Activated naive CD8-positive, alpha-beta T cell treated with anti-CD3 and anti-CD28 coated beads, Interleukin-2, amount 10 ng/mL, durations not matched to agents 7 days and 5 days (primary cell): Measurements from ENCODE around the gene CIAO3. TPM values are rescaled to one million over a fixed set of nuclear protein-coding genes. Genes with fewer than 3 reads are reported as not detected.
A peak's percentile ranks its signal among the peaks of the same experiment; 100 is the strongest.
"Not testable (repeated sequence)": the region's sequence is repeated elsewhere in the genome, so short reads cannot be mapped to it uniquely, and the experiment has no call there.

Experiments used
- ATAC-seq: fragments of 150-1000 bp; cut with Tn5 transposase; one replicate; pipeline ENCODE4 v1.10.0; 2021; ENCODE audit warnings: low read depth, moderate library complexity
- POLR2A ChIA-PET: fragments of 350-600 bp; sonication (Branson Sonifier 250); formaldehyde crosslinking; loops from one replicate; lab custom pipeline; 2021; ENCODE audit warnings: antibody characterized with exemption; lab: Charles Lee
- DNase-seq: peaks from one replicate; pipeline ENCODE4 v3.0.0; 2021
- H3K27ac Mint-ChIP-seq: one replicate; pipeline ENCODE4 v1.8.0; 2022; ENCODE audit warnings: mild to moderate bottlenecking, mixed read lengths
- H3K27me3 Mint-ChIP-seq: one replicate; pipeline ENCODE4 v1.8.0; 2022; ENCODE audit warnings: mild to moderate bottlenecking, moderate library complexity, mixed read lengths
- H3K36me3 Mint-ChIP-seq: one replicate; pipeline ENCODE4 v1.8.0; 2021; ENCODE audit warnings: mild to moderate bottlenecking, mixed read lengths
- H3K4me1 Mint-ChIP-seq: one replicate; pipeline ENCODE4 v1.8.0; 2021; ENCODE audit warnings: mixed read lengths
- H3K4me3 Mint-ChIP-seq: one replicate; pipeline ENCODE4 v1.8.0; 2022; ENCODE audit warnings: mild to moderate bottlenecking, moderate library complexity, mixed read lengths
- H3K9me3 Mint-ChIP-seq: one replicate; pipeline ENCODE4 v1.8.0; 2021; ENCODE audit warnings: mixed read lengths
- total RNA-seq, 2 experiments: library from RNA; stranded (reverse); gene quantifications; one replicate each; pipeline ENCODE4 v1.2.3, GENCODE V29; 2021

The CIAO3 gene
- total RNA-seq, 2 experiments from 2014 or later: 39.6 to 42.4 TPM

DNA sequence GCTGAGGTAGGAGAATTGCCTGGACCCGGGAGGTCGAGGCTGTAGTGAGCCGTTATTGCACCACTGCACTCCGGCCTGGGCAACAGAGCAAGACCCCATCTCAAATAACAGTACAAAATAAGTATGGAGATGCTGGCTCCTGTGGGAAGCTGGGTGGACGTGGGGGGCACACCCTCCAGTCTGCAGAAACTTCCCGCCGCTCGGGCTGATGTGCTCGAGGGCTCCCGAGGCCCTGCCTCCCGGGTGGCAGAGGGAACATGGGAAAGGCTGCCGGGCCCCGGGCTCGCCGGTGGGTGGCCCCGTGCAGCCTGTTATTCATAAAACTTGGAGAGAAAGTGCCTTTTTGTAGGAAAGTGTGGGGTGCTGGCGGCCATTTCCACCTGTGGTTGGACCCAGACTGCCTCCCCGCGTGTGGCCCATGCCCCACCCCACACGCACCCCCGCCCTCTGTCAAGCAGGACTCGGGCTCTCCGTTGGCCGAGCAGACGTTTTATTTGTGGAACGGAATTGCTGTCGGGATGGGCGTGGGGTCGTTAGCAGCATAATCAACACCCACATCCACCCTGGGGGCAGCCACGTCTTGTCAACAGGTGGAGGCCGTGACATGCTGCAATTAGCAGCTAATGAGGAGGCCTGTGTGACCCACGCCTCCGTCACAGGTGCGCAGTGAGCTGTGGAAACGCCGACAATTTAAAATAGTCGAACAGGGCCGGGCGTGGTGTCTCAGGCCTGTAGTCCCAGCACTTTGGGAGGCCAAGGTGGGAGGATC lies 7.4 kb upstream of the CIAO3 start:
- no peaks in the 10 kb centered on the region for H3K36me3 Mint-ChIP-seq
- DNase-seq (no peak), ATAC-seq (no peak)
- H3K4me1 Mint-ChIP-seq: no peaks in the 10 kb centered on the region
- H3K27ac Mint-ChIP-seq: no peak overlapping the region
- no peaks in the 10 kb centered on the region for H3K9me3 Mint-ChIP-seq
- no peaks in the 10 kb centered on the region for H3K27me3 Mint-ChIP-seq
- POLR2A ChIA-PET: no interaction called here
- no peak overlapping the region for H3K4me3 Mint-ChIP-seq

DNA sequence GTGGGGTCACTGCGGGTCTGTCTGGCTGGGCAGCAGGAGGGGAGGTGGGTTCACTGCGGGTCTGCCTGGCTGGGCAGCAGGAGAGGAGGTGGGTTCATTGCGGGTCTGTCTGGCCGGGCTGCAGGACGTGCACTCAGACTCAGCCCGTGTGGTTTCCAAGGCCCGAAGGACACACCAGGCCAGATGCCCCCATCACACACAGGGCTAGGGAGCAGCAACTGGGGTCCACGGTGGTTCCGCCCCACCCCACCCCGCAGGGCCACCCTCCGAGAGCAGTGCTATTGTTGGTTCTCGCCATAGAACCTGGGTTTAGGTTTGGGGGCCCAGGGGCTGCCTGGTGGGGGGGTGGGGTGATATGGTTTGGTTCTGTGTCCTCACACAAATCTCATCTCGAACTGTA lies 5.8 kb upstream of the CIAO3 start:
- ATAC-seq: no peak
- no peaks in the 10 kb centered on the region for H3K27me3 Mint-ChIP-seq
- H3K27ac Mint-ChIP-seq: no peak overlapping the region
- no peak for DNase-seq
- H3K4me1 Mint-ChIP-seq: no peaks in the 10 kb centered on the region
- H3K4me3 Mint-ChIP-seq: no peak overlapping the region
- H3K36me3 Mint-ChIP-seq: no peaks in the 10 kb centered on the region
- no peaks in the 10 kb centered on the region for H3K9me3 Mint-ChIP-seq
- POLR2A ChIA-PET: no interaction called here

DNA sequence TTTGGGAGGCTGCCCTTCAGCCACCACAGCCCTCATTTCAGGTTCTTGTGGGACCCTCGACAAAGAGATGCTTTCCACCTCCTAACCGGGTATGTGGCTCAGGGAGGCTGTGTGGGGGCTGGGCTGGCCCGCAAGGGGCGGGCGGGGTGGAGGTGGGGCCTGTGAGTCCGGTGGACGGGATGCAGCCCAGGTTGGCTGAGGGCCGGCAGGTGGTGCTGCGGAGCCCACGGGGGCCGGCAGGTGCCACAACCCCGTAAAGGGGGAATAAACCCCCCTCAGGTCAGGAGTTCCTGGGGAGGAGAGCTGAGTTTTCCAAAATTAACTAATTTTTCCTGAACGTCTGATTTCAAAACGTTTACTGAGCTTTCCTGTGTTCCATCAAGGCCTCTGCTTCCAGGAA lies 4.9 kb upstream of the CIAO3 start:
- no peak overlapping the region for H3K27ac Mint-ChIP-seq
- H3K4me3 Mint-ChIP-seq: no peak overlapping the region
- ATAC-seq: peak; percentile 26
- no peaks in the 10 kb centered on the region for H3K4me1 Mint-ChIP-seq
- no peaks in the 10 kb centered on the region for H3K9me3 Mint-ChIP-seq
- no peaks in the 10 kb centered on the region for H3K27me3 Mint-ChIP-seq
- POLR2A ChIA-PET: no interaction called here
- peak; percentile 45 for DNase-seq
- H3K36me3 Mint-ChIP-seq: no peaks in the 10 kb centered on the region

DNA sequence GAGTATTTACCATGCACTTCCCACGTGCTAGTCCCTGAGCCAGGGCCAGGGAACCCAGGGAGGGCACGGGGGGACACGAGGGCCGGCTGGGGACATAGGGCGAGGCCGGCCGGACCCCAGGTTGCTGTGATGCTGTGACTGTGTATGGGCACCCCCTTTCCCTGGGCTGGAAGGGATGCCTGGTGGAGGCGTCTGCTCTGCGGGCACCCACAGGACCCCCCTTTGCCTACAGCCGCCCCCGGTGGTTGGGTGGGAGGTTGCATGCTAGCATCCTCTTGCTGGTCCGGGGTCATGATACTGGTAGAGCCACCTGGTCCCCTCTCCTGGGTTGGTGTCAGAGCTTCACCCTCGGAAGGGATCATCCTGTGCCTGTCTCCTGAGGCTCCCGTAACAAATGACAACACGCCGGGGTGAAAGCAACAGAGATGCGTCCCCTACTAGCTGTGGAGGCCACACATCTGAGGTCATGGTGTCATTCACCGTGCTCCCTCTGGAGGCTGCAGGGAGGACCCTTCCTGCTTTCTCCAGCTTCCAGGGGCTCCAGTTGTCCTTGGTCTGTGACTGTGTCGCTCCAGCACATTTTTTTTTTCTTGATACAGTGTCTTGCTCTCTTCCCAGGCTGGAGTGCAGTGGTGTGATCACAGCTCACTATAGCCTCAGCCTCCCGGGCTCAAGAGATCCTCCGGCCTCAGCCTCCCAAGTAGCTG lies 3.1 kb upstream of the CIAO3 start:
- Mint-ChIP-seq H3K4me1 (peaks cover 4% of the 10 kb centered on the region), H3K4me3 (no peak overlapping the region), H3K27ac (no peak overlapping the region), H3K36me3 (no peaks in the 10 kb centered on the region), H3K27me3 (no peaks in the 10 kb centered on the region), H3K9me3 (no peaks in the 10 kb centered on the region)
- no peak for ATAC-seq
- POLR2A ChIA-PET: interaction anchor here (1.1 kb wide), 1 partner anchor 30 kb away, joined by 7 read pairs; no protein-coding TSS in a partner anchor
- DNase-seq: peak; percentile 34

DNA sequence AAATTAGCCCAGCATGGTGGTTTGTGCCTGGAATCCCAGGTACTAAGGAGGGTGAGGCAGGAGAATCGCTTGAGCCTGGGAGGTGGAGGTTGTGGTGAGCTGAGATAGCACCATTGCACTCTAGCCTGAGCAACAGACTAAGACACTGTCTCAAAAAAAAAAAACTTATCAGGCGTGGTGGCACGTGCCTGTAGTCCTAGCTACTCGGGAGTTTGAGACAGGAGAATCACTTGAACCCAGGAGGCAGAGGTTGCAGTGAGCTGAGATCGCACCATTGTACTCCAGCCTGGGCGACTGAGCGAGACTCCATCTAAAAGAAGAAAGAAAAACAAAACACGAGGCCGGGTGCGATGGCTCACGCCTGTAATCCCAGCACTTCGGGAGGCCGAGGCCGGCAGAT lies 2.1 kb upstream of the CIAO3 start:
- DNase-seq, H3K27me3 Mint-ChIP-seq, H3K4me1 Mint-ChIP-seq, H3K27ac Mint-ChIP-seq, ATAC-seq, H3K4me3 Mint-ChIP-seq, H3K9me3 Mint-ChIP-seq, H3K36me3 Mint-ChIP-seq: not testable (repeated sequence)
- POLR2A ChIA-PET: interaction anchor here (0.6 to 1.2 kb wide), 3 partner anchors 11 to 162 kb away, joined by 3 to 7 read pairs (median 3); no protein-coding TSS in a partner anchor

DNA sequence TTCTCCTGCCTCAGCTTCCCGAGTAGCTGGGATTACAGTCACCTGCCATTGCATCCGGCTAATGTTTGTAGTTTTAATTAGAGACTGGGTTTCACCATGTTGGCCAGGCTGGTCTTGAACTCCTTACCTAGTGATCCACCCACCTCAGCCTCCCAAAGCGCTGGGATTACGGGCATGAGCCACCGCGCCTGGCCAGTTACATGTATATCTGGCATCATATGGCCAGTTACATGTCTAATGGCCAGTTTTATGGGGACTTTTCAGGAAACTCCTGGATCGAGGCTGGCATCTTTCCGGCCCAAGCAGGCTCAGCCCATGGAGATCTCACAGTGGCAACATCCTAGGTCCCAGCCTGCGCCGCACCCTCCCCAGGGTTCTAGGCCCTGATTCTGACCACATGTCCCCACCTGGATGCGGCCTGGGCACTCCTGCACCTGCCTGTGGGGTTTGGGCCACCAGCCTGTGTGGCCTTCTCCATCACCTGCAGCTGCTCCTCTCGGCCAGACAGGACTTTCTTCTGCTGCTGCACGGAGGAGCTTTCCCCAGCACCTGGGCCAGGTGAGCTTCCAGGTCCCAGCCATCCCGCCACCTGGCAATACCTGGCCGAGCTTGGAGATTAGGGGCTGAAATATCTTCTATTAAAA lies 1.3 kb upstream of the CIAO3 start:
- H3K4me1 Mint-ChIP-seq: peaks cover 6% of the 10 kb centered on the region
- peak overlapping the region; percentile 80 for H3K4me3 Mint-ChIP-seq
- POLR2A ChIA-PET: interaction anchor here (0.7 to 1.2 kb wide), 2 partner anchors 12 to 63 kb away, joined by 3 read pairs; no protein-coding TSS in a partner anchor
- peaks cover 2% of the 10 kb centered on the region for H3K36me3 Mint-ChIP-seq
- ATAC-seq: no peak
- peak overlapping the region; percentile 12 for H3K27ac Mint-ChIP-seq
- H3K27me3 Mint-ChIP-seq: no peaks in the 10 kb centered on the region
- H3K9me3 Mint-ChIP-seq: no peaks in the 10 kb centered on the region
- no peak for DNase-seq

DNA sequence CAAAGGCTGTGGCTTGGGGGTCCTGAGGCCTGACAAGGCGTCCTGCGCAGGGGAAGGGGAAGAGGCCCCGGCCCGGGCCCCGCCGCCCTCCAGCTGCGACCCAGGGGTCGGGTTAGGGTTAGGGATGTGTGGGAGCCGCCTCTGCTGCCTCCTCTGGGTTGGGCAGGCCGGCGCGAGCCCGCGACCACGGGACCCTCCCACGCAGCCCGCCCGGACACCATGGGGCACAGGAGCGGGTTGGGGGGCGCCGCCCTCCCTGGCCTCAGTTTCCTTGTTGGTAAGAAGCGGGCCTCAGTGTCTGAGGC lies 386 bp downstream of the CIAO3 start:
- peaks cover 4% of the 10 kb centered on the region for H3K36me3 Mint-ChIP-seq
- peak overlapping the region; percentile 81 for H3K4me3 Mint-ChIP-seq
- ATAC-seq: peak; percentile 12
- POLR2A ChIA-PET: interaction anchor here (0.7 to 2.2 kb wide), 10 partner anchors 10 to 73 kb away, joined by 3 to 13 read pairs (median 5); partner anchors contain the start of genes HAGHL, METRN and RHOT2
- no peaks in the 10 kb centered on the region for H3K9me3 Mint-ChIP-seq
- H3K27ac Mint-ChIP-seq: peak overlapping the region; percentile 70
- no peaks in the 10 kb centered on the region for H3K27me3 Mint-ChIP-seq
- DNase-seq: no peak
- H3K4me1 Mint-ChIP-seq: peaks cover 6% of the 10 kb centered on the region

DNA sequence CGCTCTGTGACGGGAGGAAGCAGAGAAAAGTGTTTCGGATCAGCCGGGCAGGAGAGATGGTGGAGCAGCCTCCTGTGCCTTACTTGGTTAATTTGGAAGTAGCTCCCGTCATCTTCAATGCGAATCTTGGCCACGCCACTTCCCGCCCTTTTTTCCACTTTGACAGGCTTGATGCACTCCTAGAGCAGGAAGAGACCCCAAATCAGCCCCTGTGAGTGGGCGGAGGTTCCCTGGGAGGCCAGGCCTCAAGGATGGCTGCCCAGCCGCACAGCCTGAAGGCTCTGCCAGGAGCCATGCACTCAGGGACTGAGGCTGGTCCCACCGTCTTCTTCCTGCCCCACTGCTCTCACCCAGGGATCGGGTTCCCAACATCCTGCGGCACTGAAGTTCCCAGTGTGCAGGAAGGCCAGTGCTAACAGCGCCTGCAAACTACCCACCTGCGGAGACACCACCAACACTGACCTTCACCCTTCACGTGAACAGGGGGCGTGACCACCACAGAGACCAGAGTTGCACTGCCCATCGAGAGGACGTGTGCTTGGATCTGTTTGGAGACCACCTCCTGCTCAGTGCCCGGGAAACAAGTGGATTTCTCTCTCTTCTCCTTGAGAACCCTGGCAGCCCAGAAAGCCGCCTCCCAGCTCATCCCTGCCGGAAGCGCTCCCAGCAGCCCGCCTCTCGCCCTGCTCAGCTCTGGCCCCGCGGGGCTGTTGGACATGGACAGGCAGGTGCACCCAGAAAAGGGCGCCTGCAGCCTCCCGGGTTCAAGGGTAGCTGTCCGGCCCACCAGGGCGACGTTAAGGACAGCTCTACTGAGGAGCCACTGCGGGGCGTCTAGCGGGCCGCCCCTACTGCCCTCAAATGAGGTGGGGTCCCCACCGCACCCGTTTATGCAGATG lies 988 bp downstream of the CIAO3 start:
- Mint-ChIP-seq H3K27me3 (no peaks in the 10 kb centered on the region), H3K4me1 (peaks cover 8% of the 10 kb centered on the region), H3K9me3 (no peaks in the 10 kb centered on the region), H3K4me3 (peak overlapping the region; percentile 81), H3K36me3 (peaks cover 6% of the 10 kb centered on the region), H3K27ac (peak overlapping the region; percentile 63)
- DNase-seq (no peak), ATAC-seq (no peak)
- POLR2A ChIA-PET: interaction anchor here (0.7 to 2.2 kb wide), 9 partner anchors 10 to 53 kb away, joined by 3 to 13 read pairs (median 5); partner anchors contain the start of genes HAGHL and METRN

DNA sequence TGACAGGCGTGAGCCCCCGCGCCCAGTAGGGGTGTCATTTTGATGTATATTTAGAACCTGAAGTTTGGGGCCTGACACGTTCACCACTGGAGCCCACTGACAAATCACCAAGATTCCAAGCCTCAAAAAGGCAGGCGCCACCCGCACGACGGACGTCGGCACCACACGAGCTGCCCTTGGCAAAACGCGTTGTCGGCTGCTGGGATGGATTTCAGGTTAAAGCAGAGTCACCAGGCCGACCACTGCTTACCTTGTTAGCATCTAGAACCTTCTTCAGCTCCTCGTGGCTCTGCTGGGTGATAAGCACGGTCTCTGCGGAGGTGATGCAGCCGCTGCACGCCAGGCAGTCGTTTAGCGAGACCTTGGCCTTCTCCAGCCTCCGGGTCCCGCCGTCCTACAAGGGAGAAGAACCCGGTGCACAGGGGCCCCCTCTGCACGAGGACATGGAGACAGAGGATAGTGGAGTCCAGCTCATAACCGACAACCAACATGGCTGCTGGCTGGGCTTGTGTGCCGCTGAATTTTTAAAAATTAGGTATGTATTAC lies 3.8 kb downstream of the CIAO3 start:
- Mint-ChIP-seq H3K27me3 (no peaks in the 10 kb centered on the region), H3K9me3 (no peaks in the 10 kb centered on the region), H3K27ac (no peak overlapping the region), H3K4me3 (no peak overlapping the region), H3K4me1 (peaks cover 8% of the 10 kb centered on the region), H3K36me3 (peaks cover 6% of the 10 kb centered on the region)
- DNase-seq: no peak
- ATAC-seq: no peak
- POLR2A ChIA-PET: interaction anchor here (1.1 kb wide), 1 partner anchor 13 kb away, joined by 3 read pairs; no protein-coding TSS in a partner anchor

DNA sequence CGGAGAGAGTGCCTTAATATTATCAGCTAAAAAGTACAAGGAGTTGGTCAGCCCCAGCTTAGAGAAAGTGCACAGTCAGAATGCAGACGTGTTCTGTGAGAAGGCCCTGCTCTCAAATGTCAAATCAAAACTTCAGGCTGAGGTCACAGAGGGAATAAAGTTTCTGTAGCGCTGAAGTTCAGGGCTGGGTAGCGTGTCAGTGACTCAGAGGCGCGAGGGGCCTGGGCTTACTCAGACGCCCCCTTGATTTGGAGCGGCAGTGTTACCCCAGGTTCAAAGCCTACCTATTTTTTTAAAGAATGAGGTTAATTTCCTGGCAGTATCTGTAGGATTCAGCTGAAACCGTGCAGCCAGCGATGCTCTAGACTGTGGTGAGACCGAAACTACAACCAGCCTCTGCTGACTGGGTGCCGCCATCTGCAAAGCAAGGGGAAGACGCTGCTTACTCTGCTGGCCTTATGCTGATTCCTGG lies 4.8 kb downstream of the CIAO3 start:
- Mint-ChIP-seq H3K4me3 (no peak overlapping the region), H3K27ac (no peak overlapping the region), H3K4me1 (peaks cover 8% of the 10 kb centered on the region)

DNA sequence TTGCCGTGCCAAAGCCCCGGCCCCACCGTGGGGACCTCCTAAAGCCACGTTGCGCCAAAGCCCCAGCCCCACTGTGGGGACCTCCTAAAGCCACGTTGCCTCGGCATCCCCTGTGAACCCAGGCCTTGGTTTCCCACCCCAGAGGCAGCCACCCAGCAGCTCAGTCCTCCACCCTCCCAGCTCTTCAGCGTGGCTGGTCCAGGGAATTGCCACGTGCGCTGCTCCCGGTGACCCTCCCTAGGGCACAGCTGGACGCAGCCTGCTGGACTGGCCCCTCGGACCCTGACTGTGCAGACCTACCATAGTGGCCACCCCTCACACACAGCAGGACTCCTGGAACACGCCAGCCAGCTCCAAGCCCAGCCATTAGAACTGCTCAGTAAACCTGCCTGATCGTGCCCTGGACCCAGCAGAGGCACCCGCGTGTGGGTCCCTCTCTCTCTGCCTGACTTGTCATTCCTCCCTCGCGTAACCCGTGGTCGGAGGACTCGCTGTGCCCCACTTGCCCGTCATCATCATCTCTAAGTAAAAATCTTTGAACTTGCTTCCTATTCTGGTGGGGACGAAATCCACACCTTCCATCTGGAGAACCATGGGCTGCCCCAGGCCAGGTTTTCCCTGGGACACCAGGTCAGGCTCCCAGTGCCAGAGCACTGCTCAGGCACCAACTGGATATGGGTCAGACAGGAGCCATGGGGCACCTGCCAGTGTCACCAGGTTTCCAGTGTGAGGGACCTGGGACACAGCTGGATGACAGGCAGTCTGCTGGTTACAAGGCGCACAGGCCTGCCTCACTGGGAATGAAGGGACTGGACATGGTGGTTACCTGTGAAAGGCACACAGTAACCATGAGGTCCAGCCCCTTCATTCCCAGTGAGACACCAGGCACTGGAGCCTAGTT lies 5.6 kb downstream of the CIAO3 start:
- POLR2A ChIA-PET: no interaction called here
- Mint-ChIP-seq H3K9me3 (no peaks in the 10 kb centered on the region), H3K4me3 (no peak overlapping the region), H3K36me3 (peaks cover 6% of the 10 kb centered on the region), H3K4me1 (peaks cover 8% of the 10 kb centered on the region), H3K27ac (no peak overlapping the region), H3K27me3 (no peaks in the 10 kb centered on the region)
- DNase-seq: no peak
- ATAC-seq: no peak

More for the DNA sequence above, 4.8 kb downstream of the CIAO3 start:
- Mint-ChIP-seq H3K9me3 (no peaks in the 10 kb centered on the region), H3K36me3 (peaks cover 6% of the 10 kb centered on the region), H3K27me3 (no peaks in the 10 kb centered on the region)
- ATAC-seq (no peak), DNase-seq (no peak)
- POLR2A ChIA-PET: interaction anchor here (0.7 kb wide), 1 partner anchor 13 kb away, joined by 4 read pairs; no protein-coding TSS in a partner anchor
